GM12878 (cell line): Measurements from ENCODE around the gene RRP15. TPM values are rescaled to one million over a fixed set of nuclear protein-coding genes. Genes with fewer than 3 reads are reported as not detected.

ENCODE experiments used
- ATAC-seq: fragments of 200-7000 bp; cut with Tn5 transposase; 3 replicates; pipeline ENCODE4 v1.9.1; 2020; ENCODE audit warnings: mild to moderate bottlenecking, moderate library complexity
- BruUV-seq: library from RNA; stranded (reverse); fragments of 400-500 nt; replicated peaks from 2 replicates; lab custom pipeline; 2021; lab: Mats Ljungman, UMichigan
- CTCF ChIA-PET: fragments of 300-600 bp; sonication (Branson Sonifier 250); formaldehyde crosslinking; extraction: SDS; loops from one replicate; lab custom pipeline; 2021; ENCODE audit warnings: inconsistent platforms; lab: Yijun Ruan, JAX
- POLR2A ChIA-PET: fragments of 350-600 bp; formaldehyde crosslinking; extraction: SDS; loops from one replicate; lab custom pipeline; 2021; ENCODE audit warnings: inconsistent platforms; lab: Charles Lee
- RAD21 ChIA-PET: fragments of 300-600 bp; sonication (Branson Sonifier 250); formaldehyde crosslinking; loops from one replicate; lab custom pipeline; 2023; ENCODE audit warnings: antibody characterized with exemption; ENCODE audit not compliant: unreplicated experiment; lab: Charles Lee
- SMC1A ChIA-PET: fragments of 300-600 bp; sonication (Branson Sonifier 250); formaldehyde crosslinking; loops from one replicate; lab custom pipeline; 2023; ENCODE audit not compliant: unreplicated experiment, uncharacterized antibody; lab: Charles Lee
- DNase-seq: peaks from one replicate; pipeline ENCODE4 v3.0.0-alpha.2; 2011; ENCODE audit warnings: low read depth, low spot score
- FAIRE-seq: peaks from 3 replicates; lab custom pipeline; 2011; peaks lifted over from hg19 to GRCh38; lab: Jason Lieb, UNC
- H2AFZ ChIP-seq: 2 replicates; pipeline ENCODE4 v1.6.0; 2011; ENCODE audit warnings: low read depth, low read length, control low read depth; ENCODE audit not compliant: control insufficient read depth
- H3K27ac ChIP-seq: 2 replicates; pipeline ENCODE4 v1.5.1; 2011; ENCODE audit warnings: control low read depth; ENCODE audit not compliant: control insufficient read depth, insufficient read depth
- H3K27me3 ChIP-seq, 2 experiments: replicated peaks in 1 of 2; 2 replicates each; pipeline versions ENCODE4 v1.6.0 to v1.6.1; 2011; ENCODE audit warnings: low read length in 1 of 2; ENCODE audit not compliant: control insufficient read depth in 2 of 2, insufficient read depth in 2 of 2
- H3K36me3 ChIP-seq, 2 experiments: 2 replicates each; pipeline ENCODE4 v1.5.1; 2011; ENCODE audit warnings: low read length in 1 of 2; ENCODE audit not compliant: control insufficient read depth in 2 of 2, insufficient read depth in 2 of 2
- H3K4me1 ChIP-seq: 2 replicates; pipeline ENCODE4 v1.6.1; 2011; ENCODE audit warnings: mild to moderate bottlenecking, low read length, moderate library complexity, mixed read lengths; ENCODE audit not compliant: control insufficient read depth, insufficient read depth
- H3K4me2 ChIP-seq: 2 replicates; pipeline ENCODE4 v1.6.0; 2011; ENCODE audit warnings: control low read depth; ENCODE audit not compliant: control insufficient read depth, insufficient read depth
- H3K4me3 ChIP-seq: fragments of 200-600 bp; sonication (generic); 2 replicates; pipeline ENCODE4 v1.5.1; 2016
- H3K79me2 ChIP-seq: 2 replicates; pipeline ENCODE4 v1.6.0; 2011; ENCODE audit warnings: low read length; ENCODE audit not compliant: control insufficient read depth, insufficient read depth
- H3K9ac ChIP-seq: 2 replicates; pipeline ENCODE4 v1.8.0; 2011; ENCODE audit warnings: low read length, control low read depth, mixed read lengths; ENCODE audit not compliant: control insufficient read depth, insufficient read depth
- H3K9me3 ChIP-seq: replicated peaks from 3 replicates; pipeline ENCODE4 v1.5.1; 2011; ENCODE audit warnings: mild to moderate bottlenecking, low read length; ENCODE audit not compliant: control insufficient read depth, insufficient read depth
- H4K20me1 ChIP-seq: 2 replicates; pipeline ENCODE4 v1.6.0; 2011; ENCODE audit not compliant: control insufficient read depth, insufficient read depth
- BCL11A ChIP-seq: IDR thresholded peaks from 2 replicates; pipeline ENCODE4 v1.6.1; 2011; ENCODE audit warnings: low read depth, low read length
- CBFB ChIP-seq: IDR thresholded peaks from 2 replicates; pipeline ENCODE4 v1.6.1; 2016; ENCODE audit warnings: antibody characterized with exemption, low read depth
- CHD4 ChIP-seq: fragments of 200-600 bp; sonication (generic); IDR thresholded peaks from 2 replicates; pipeline ENCODE4 v1.6.1; 2016; ENCODE audit warnings: mild to moderate bottlenecking
- DPF2 ChIP-seq: fragments of 450-650 bp; IDR thresholded peaks from 2 replicates; pipeline ENCODE4 v1.6.1; 2017; ENCODE audit warnings: mild to moderate bottlenecking
- EP300 ChIP-seq, 2 experiments: fragments of 150-350 bp in 1 of 2; IDR thresholded peaks; 2 replicates each; pipeline ENCODE4 v1.6.1; 2011 to 2012; ENCODE audit warnings: low read depth in 2 of 2, low read length in 2 of 2, borderline replicate concordance in 1 of 2, improper control_type of control experiment in 1 of 2, inconsistent platforms in 1 of 2; ENCODE audit not compliant: control insufficient read depth in 1 of 2
- IRF4 ChIP-seq: IDR thresholded peaks from 2 replicates; pipeline ENCODE4 v1.6.1; 2011; ENCODE audit warnings: low read depth, low read length
- MEF2A ChIP-seq: IDR thresholded peaks from 2 replicates; pipeline ENCODE4 v1.6.1; 2011; ENCODE audit warnings: low read depth, mild to moderate bottlenecking, low read length, moderate library complexity; ENCODE audit not compliant: insufficient read depth
- MXI1 ChIP-seq: fragments of 150-350 bp; IDR thresholded peaks from 2 replicates; pipeline ENCODE4 v1.6.1; 2011; ENCODE audit warnings: low read depth, mild to moderate bottlenecking, inconsistent platforms, low read length, improper control_type of control experiment
- PBX3 ChIP-seq: IDR thresholded peaks from 2 replicates; pipeline ENCODE4 v1.6.1; 2011; ENCODE audit warnings: mild to moderate bottlenecking, low read depth, low read length, moderate library complexity; ENCODE audit not compliant: insufficient replicate concordance
- ZBTB11 ChIP-seq: fragments of 450-650 bp; formaldehyde crosslinking; IDR thresholded peaks from 2 replicates; pipeline ENCODE4 v1.5.0; 2022; ENCODE audit warnings: mild to moderate bottlenecking, missing genetic modification characterization
- ZNF217 ChIP-seq: fragments of 450-650 bp; IDR thresholded peaks from 2 replicates; pipeline ENCODE4 v1.6.1; 2017; ENCODE audit warnings: antibody characterized with exemption, mild to moderate bottlenecking
- WGBS: methylation state at CpG from one replicate; pipeline ENCODE4 v1.1.6; 2016; ENCODE audit warnings: low lambda C conversion rate; ENCODE audit not compliant: insufficient replicate concordance, insufficient coverage; ENCODE audit errors: missing lambda C conversion rate; 5-methylcytosine and 5-hydroxymethylcytosine counted together
- in situ Hi-C: fragments of 300-500 bp; cut with MboI; formaldehyde crosslinking; loops from 9 replicates; pipeline ENCODE4 v1.14.3; 2018; ENCODE audit warnings: mixed read lengths
- intact Hi-C: fragments of 100-400 bp; cut with micrococcal nuclease; formaldehyde crosslinking; loops from one replicate; pipeline ENCODE4 v1.14.2; 2022; ENCODE audit not compliant: unreplicated experiment
- polyA plus RNA-seq, 11 experiments: library from polyadenylated mRNA; depleted of rRNA in 4 of 11; unstranded in 6 of 11; stranded (reverse) in 5 of 11; fragments of >200 nt; fragmentation: Nextera tagmentation in 4 of 11; fragmentation: Illumina TruSeq in 1 of 11; extraction: Ambion mirVana in 4 of 11; extraction: Trizol in 1 of 11; gene quantifications; 1 replicate in 1 of 11; 2 replicates in 10 of 11; pipeline versions ENCODE4 v1.2.1 to v1.2.3, GENCODE V29; 2011 to 2016; ENCODE audit warnings: inconsistent platforms in 2 of 11, missing spikeins in 2 of 11, low read depth in 1 of 11
- total RNA-seq, 4 experiments: library from RNA; depleted of rRNA in 3 of 4; stranded (reverse); fragments of >200 nt in 3 of 4; fragmentation: Illumina TruSeq in 1 of 4; extraction: Trizol in 1 of 4; gene quantifications; 2 replicates each; pipeline versions ENCODE4 v1.2.1 to v1.2.3, GENCODE V29; 2013 to 2021

The RRP15 gene
- total and polyA plus RNA-seq, 10 of the 15 experiments (the other 5 are each of a cell fraction or from before 2014, with no cell fraction given) = 5.6 to 37.8 (median 19.1) TPM

GRCh38 chr1:218367118-218367517, 82.0 kb downstream of the RRP15 start:
- ChIA-PET SMC1A (no interaction called here), POLR2A (no interaction called here), RAD21 (no interaction called here), CTCF (no interaction called here)
- no TSS peak for BruUV-seq
- FAIRE-seq (no peak), DNase-seq (no peak), ATAC-seq (no peak)
- WGBS = 26% methylated on average over 4 of the region's 4 CpGs
- H3K4me3 ChIP-seq = no peak overlapping the region
- no peaks in the 10 kb centered on the region for H4K20me1 ChIP-seq
- intact Hi-C loops (no loop called here), in situ Hi-C loops (no loop called here)
- no peak overlapping the region for H3K27ac ChIP-seq
- no peak overlapping the region for H2AFZ ChIP-seq
- H3K27me3 ChIP-seq = no peaks in the 10 kb centered on the region
- H3K79me2 ChIP-seq = no peaks in the 10 kb centered on the region
- TF ChIP-seq BCL11A (no peak), DPF2 (no peak), MXI1 (no peak), EP300 (IDR thresholded peaks at IDR 0.05; ENCODE audit: borderline replicate concordance in 1 of 2, control insufficient read depth in 1 of 2, low read depth in 2 of 2, low read length in 2 of 2) (no peak), CBFB (no peak), IRF4 (no peak), PBX3 (no peak), ZNF217 (no peak), ZBTB11 (CRISPR knock-in tag) (no peak), CHD4 (no peak), MEF2A (no peak)
- no peak overlapping the region for H3K9ac ChIP-seq
- H3K9me3 ChIP-seq = no peaks in the 10 kb centered on the region
- H3K4me2 ChIP-seq = no peak overlapping the region
- H3K4me1 ChIP-seq = no peaks in the 10 kb centered on the region
- H3K36me3 ChIP-seq = no peaks in the 10 kb centered on the region
